WI38 (cell line): ENCODE data around the gene HECTD2.
A peak's percentile ranks its signal among the peaks of the same experiment; 100 is the strongest.
"Not testable (repeated sequence)": the region's sequence is repeated elsewhere in the genome, so short reads cannot be mapped to it uniquely, and the experiment has no call there.

ENCODE experiments used
- H3K4me3 ChIP-seq: 2 replicates; pipeline ENCODE4 v1.5.1; 2011; ENCODE audit warnings: low read depth, mild to moderate bottlenecking, control low read depth, low read length
- CTCF ChIP-seq: IDR thresholded peaks from 2 replicates; pipeline ENCODE4 v1.5.1; 2012; ENCODE audit warnings: low read depth, mild to moderate bottlenecking, control low read depth, low read length

Gene HECTD2, protein sequence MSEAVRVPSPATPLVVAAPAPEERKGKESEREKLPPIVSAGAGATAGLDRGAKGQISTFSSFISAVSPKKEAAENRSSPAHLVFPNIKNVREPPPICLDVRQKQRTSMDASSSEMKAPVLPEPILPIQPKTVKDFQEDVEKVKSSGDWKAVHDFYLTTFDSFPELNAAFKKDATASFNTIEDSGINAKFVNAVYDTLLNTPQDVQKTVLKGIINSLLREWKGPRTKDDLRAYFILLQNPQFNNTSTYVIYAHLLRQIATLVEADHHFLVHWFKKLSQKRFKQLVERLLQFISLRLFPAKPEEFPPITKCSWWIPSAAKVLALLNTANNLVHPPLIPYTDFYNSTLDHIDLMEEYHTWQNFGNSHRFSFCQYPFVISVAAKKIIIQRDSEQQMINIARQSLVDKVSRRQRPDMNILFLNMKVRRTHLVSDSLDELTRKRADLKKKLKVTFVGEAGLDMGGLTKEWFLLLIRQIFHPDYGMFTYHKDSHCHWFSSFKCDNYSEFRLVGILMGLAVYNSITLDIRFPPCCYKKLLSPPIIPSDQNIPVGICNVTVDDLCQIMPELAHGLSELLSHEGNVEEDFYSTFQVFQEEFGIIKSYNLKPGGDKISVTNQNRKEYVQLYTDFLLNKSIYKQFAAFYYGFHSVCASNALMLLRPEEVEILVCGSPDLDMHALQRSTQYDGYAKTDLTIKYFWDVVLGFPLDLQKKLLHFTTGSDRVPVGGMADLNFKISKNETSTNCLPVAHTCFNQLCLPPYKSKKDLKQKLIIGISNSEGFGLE

DNA sequence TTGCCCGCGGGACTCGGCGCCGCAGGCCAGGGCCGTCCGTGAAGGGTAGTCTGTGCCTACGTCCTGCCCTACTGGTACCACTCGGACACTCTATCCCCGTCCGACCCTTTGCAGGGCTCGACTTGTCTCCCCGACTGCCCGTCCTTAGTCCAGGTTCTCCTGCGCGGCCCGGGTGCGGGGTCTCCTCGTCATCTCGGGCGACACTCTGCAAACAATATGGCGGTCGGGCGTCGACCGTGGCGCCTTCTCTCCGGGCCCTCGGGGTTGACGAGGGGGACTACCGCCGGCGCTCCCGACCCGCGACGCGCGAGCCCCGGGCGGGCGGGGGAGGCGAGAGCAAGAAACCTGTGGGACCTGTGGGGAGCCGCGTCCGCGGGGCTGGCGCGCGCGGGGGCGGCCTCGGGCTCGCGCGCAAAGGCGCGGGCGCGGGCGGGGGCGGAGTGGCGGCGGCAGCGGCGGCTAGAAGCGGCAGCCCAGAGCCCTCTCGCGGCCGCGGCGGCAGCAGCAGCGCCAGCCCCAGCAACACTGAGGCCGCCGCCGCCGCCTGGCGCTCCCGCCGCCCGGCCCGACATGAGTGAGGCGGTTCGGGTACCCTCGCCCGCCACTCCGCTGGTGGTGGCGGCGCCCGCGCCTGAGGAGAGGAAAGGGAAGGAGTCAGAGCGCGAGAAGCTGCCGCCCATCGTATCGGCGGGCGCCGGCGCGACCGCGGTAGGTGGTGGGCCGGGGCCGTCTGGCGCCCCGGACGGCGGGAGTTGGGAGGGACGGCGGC is at the start of gene HECTD2:
Gene HECTD2 (plus strand): TSS at position 476 of the 769 bp plus-strand sequence. CDS start 95 bp downstream, at position 571.
- H3K4me3 ChIP-seq = peak within 1 kb of the TSS; percentile 76

GRCh38 chr10:91360461-91360860 is 49.7 kb upstream of the HECTD2 start:
- TF ChIP-seq CTCF = no peak
- no peak overlapping the region for H3K4me3 ChIP-seq

More for the DNA sequence above, at the start of gene HECTD2:
- TF ChIP-seq CTCF = no peak

- not testable (repeated sequence) for H3K4me3 ChIP-seq
Measured at GRCh38 chr10:91365519-91365918, 44.6 kb upstream of the HECTD2 start.

GRCh38 chr10:91366704-91367103 is 43.4 kb upstream of the HECTD2 start:
- H3K4me3 ChIP-seq = no peak overlapping the region
- TF ChIP-seq CTCF = no peak

DNA sequence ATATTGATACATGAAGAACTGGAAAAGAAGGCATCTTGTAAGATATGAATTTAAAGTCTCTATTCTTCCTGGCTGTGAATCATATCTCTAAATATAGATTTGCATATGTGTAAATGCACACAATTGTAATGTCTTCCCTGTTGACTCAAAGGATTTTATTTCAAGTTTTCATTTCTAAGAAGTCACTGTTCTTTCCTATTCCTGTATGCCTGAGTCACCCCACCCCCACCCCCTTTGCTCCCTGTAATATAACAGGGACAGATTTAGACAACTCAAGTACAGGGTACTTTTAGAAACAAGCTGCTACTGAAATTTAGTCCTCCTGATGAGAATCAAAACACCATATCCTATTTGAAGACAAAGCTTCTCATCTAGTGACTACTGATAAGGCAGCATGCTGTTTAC is 43.0 kb upstream of the HECTD2 start:
- H3K4me3 ChIP-seq = no peak overlapping the region
- TF ChIP-seq CTCF = no peak

- no peak for TF ChIP-seq CTCF
- H3K4me3 ChIP-seq = no peak overlapping the region
Measured at GRCh38 chr10:91367558-91367957, 42.6 kb upstream of the HECTD2 start.

DNA sequence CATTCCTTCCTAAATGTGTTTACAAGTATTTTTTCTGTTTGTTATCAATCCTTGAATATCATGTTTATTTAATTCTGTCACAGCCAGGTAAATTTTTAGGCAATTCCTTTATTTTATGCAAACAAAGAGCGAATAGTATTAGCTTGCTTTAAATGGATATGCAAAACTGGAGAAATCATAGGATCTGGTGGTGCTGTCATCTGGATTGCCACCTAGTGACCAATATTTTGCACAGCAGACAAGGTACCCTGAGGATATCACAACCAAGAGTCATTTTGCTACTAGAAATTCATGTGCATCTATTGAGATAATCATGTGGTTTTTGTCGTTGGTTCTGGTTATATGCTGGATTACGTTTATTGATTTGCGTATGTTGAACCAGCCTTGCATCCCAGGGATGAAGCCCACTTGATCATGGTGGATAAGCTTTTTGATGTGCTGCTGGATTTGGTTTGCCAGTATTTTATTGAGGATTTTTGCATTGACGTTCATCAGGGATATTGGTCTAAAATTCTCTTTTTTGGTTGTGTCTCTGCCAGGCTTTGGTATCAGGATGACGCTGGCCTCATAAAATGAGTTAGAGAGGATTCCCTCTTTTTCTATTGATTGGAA is 40.1 kb upstream of the HECTD2 start:
- H3K4me3 ChIP-seq = not testable (repeated sequence)

DNA sequence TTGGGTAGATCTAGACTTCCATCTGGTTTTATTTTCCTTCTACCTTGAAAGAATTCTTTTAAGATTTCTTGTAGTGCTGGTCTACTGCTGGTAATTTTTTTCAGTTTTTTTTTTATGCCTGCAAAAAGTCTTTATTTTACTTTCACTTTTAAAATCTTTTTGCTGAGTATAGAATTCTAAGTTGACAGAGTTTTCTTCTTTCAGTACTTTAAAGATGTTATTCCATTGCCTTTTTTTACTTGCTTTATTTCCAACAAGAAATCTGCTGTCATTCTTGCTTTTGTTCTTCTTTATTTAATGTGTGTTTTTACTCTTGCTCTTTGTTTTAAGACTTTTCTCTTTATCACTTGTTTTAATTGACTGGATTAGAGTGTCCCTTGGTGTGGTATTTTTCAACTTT is 36.1 kb upstream of the HECTD2 start:
- TF ChIP-seq CTCF = no peak

More for the DNA sequence above, 36.1 kb upstream of the HECTD2 start:
- no peak overlapping the region for H3K4me3 ChIP-seq
